ENCODE data around the gene ETFBKMT. TPM values are rescaled to one million over a fixed set of nuclear protein-coding genes. Genes with fewer than 3 reads are reported as not detected.

The ETFBKMT gene
- total RNA-seq, 1 experiment from 2014 or later, result 2.0 TPM

GRCh38 chr12:31627456-31628054 lies 31.9 kb upstream of the ETFBKMT start:
- DNase-seq (ENCODE audit: low spot score) (no peak), ATAC-seq (no peak)
- Mint-ChIP-seq H3K4me1 (no peaks in the 10 kb centered on the region), H3K9me3 (no peaks in the 10 kb centered on the region), H3K4me3 (no peak overlapping the region), H3K36me3 (no peaks in the 10 kb centered on the region), H3K27ac (no peak overlapping the region), H3K27me3 (ENCODE audit: low read depth) (no peaks in the 10 kb centered on the region)
- ChIA-PET CTCF (no interaction called here), POLR2A (no interaction called here)
- TF ChIP-seq GABPB1 (CRISPR knock-in tag; IDR thresholded peaks at IDR 0.05) (no peak), CDX4 (CRISPR knock-in tag; IDR thresholded peaks at IDR 0.05; ENCODE audit: borderline replicate concordance) (no peak), TEAD1 (CRISPR knock-in tag; IDR thresholded peaks at IDR 0.05) (no peak), PREB (CRISPR knock-in tag; IDR thresholded peaks at IDR 0.05; ENCODE audit: borderline replicate concordance) (no peak), USF2 (CRISPR knock-in tag; IDR thresholded peaks at IDR 0.05) (no peak), ZNF121 (CRISPR knock-in tag; IDR thresholded peaks at IDR 0.05) (no peak), MAX (CRISPR knock-in tag; IDR thresholded peaks at IDR 0.05) (no peak), ZNF532 (CRISPR knock-in tag; IDR thresholded peaks at IDR 0.05; ENCODE audit: borderline replicate concordance) (no peak), ZBTB21 (CRISPR knock-in tag; IDR thresholded peaks at IDR 0.05; ENCODE audit: borderline replicate concordance) (no peak), STAT6 (CRISPR knock-in tag; conservative IDR thresholded peaks at IDR 0.05; ENCODE audit: low read depth) (no peak), ETV6 (CRISPR knock-in tag; IDR thresholded peaks at IDR 0.05) (no peak)

- ATAC-seq (no peak), DNase-seq (ENCODE audit: low spot score) (no peak)
- H3K9me3 Mint-ChIP-seq, result no peaks in the 10 kb centered on the region
- ChIA-PET POLR2A (no interaction called here), CTCF (interaction anchor here (1.0 kb wide), 1 partner anchor 9 kb away, joined by 6 read pairs; no protein-coding TSS in a partner anchor)
- no peak overlapping the region for H3K4me3 Mint-ChIP-seq
- no peaks in the 10 kb centered on the region for H3K36me3 Mint-ChIP-seq
- H3K27me3 Mint-ChIP-seq (ENCODE audit: low read depth), result no peaks in the 10 kb centered on the region
- no peak overlapping the region for H3K27ac Mint-ChIP-seq
- no peaks in the 10 kb centered on the region for H3K4me1 Mint-ChIP-seq
- no peak for TF ChIP-seq ZNF232 (CRISPR knock-in tag; IDR thresholded peaks at IDR 0.05)
- TF ChIP-seq GABPB1 (CRISPR knock-in tag; IDR thresholded peaks at IDR 0.05), result no peak
- TF ChIP-seq MYBL2 (CRISPR knock-in tag; IDR thresholded peaks at IDR 0.05), result no peak
- TF ChIP-seq GTF2I (CRISPR knock-in tag; conservative IDR thresholded peaks at IDR 0.05), result no peak
- no peak for TF ChIP-seq NFE2L1 (CRISPR knock-in tag; IDR thresholded peaks at IDR 0.05)
- TF ChIP-seq E2F4 (CRISPR knock-in tag; IDR thresholded peaks at IDR 0.05; ENCODE audit: borderline replicate concordance, low read depth), result no peak
- no peak for TF ChIP-seq ATF2 (CRISPR knock-in tag; IDR thresholded peaks at IDR 0.05; ENCODE audit: borderline replicate concordance, low read depth)
Measured at GRCh38 chr12:31629756-31630732, 29.4 kb upstream of the ETFBKMT start.

Data from WTC11 (cell line).